ENCODE data around the gene RALGPS2. TPM values are rescaled to one million over a fixed set of nuclear protein-coding genes. Genes with fewer than 3 reads are reported as not detected.

RALGPS2 gene
- total and polyA plus RNA-seq, 2 of the 13 experiments (the other 11 are each of a cell fraction or from before 2014, with no cell fraction given) = 15.6 to 36.0 TPM

DNA sequence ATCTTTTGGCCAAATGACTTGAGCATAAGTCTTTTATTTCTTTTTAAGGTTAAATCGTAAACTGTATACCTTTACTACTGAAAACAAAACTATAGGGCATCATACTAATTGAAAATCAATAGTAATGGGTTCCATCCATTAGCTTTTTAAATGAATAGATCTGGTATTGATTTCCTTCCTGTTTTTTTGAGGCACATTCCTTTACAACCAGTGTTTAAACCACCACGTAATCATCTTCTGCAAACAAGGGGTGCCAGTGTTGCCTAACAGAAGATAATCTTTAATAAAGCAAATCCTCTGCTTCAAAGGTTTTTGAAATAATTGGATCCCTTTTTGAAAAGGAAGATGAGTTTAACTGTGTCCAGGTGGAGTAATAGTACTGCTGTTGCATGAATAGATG lies 194.5 kb downstream of the RALGPS2 start (continued):
- TF ChIP-seq, protein P1, sequence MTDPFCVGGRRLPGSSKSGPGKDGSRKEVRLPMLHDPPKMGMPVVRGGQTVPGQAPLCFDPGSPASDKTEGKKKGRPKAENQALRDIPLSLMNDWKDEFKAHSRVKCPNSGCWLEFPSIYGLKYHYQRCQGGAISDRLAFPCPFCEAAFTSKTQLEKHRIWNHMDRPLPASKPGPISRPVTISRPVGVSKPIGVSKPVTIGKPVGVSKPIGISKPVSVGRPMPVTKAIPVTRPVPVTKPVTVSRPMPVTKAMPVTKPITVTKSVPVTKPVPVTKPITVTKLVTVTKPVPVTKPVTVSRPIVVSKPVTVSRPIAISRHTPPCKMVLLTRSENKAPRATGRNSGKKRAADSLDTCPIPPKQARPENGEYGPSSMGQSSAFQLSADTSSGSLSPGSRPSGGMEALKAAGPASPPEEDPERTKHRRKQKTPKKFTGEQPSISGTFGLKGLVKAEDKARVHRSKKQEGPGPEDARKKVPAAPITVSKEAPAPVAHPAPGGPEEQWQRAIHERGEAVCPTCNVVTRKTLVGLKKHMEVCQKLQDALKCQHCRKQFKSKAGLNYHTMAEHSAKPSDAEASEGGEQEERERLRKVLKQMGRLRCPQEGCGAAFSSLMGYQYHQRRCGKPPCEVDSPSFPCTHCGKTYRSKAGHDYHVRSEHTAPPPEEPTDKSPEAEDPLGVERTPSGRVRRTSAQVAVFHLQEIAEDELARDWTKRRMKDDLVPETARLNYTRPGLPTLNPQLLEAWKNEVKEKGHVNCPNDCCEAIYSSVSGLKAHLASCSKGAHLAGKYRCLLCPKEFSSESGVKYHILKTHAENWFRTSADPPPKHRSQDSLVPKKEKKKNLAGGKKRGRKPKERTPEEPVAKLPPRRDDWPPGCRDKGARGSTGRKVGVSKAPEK (CRISPR knock-in tag; IDR thresholded peaks at IDR 0.05; ENCODE audit: borderline replicate concordance) = no peak
- TF ChIP-seq, protein P2, sequence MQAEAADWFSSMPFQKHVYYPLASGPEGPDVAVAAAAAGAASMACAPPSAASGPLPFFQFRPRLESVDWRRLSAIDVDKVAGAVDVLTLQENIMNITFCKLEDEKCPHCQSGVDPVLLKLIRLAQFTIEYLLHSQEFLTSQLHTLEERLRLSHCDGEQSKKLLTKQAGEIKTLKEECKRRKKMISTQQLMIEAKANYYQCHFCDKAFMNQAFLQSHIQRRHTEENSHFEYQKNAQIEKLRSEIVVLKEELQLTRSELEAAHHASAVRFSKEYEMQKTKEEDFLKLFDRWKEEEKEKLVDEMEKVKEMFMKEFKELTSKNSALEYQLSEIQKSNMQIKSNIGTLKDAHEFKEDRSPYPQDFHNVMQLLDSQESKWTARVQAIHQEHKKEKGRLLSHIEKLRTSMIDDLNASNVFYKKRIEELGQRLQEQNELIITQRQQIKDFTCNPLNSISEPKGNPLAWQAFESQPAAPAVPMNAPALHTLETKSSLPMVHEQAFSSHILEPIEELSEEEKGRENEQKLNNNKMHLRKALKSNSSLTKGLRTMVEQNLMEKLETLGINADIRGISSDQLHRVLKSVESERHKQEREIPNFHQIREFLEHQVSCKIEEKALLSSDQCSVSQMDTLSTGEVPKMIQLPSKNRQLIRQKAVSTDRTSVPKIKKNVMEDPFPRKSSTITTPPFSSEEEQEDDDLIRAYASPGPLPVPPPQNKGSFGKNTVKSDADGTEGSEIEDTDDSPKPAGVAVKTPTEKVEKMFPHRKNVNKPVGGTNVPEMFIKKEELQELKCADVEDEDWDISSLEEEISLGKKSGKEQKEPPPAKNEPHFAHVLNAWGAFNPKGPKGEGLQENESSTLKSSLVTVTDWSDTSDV (CRISPR knock-in tag; IDR thresholded peaks at IDR 0.05) = no peak
- no peak for TF ChIP-seq SOX6 (IDR thresholded peaks at IDR 0.05)
- TF ChIP-seq SOX6 (CRISPR knock-in tag; IDR thresholded peaks at IDR 0.05) = peak; percentile 91
- no peak for TF ChIP-seq HNRNPH1 (optimal IDR thresholded peaks at IDR 0.05; ENCODE audit: low read depth, low read length)
- TF ChIP-seq, protein P3, sequence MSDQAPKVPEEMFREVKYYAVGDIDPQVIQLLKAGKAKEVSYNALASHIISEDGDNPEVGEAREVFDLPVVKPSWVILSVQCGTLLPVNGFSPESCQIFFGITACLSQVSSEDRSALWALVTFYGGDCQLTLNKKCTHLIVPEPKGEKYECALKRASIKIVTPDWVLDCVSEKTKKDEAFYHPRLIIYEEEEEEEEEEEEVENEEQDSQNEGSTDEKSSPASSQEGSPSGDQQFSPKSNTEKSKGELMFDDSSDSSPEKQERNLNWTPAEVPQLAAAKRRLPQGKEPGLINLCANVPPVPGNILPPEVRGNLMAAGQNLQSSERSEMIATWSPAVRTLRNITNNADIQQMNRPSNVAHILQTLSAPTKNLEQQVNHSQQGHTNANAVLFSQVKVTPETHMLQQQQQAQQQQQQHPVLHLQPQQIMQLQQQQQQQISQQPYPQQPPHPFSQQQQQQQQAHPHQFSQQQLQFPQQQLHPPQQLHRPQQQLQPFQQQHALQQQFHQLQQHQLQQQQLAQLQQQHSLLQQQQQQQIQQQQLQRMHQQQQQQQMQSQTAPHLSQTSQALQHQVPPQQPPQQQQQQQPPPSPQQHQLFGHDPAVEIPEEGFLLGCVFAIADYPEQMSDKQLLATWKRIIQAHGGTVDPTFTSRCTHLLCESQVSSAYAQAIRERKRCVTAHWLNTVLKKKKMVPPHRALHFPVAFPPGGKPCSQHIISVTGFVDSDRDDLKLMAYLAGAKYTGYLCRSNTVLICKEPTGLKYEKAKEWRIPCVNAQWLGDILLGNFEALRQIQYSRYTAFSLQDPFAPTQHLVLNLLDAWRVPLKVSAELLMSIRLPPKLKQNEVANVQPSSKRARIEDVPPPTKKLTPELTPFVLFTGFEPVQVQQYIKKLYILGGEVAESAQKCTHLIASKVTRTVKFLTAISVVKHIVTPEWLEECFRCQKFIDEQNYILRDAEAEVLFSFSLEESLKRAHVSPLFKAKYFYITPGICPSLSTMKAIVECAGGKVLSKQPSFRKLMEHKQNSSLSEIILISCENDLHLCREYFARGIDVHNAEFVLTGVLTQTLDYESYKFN (CRISPR knock-in tag; conservative IDR thresholded peaks at IDR 0.05) = peak; percentile 86
- no peak for TF ChIP-seq NFE2L1 (CRISPR knock-in tag; IDR thresholded peaks at IDR 0.05; ENCODE audit: borderline replicate concordance)
- no peak for TF ChIP-seq RFX1 (IDR thresholded peaks at IDR 0.05)
- no peak for TF ChIP-seq ZNF607 (CRISPR knock-in tag; IDR thresholded peaks at IDR 0.05; ENCODE audit: borderline replicate concordance)
- no peak for TF ChIP-seq NFYC (CRISPR knock-in tag; IDR thresholded peaks at IDR 0.05)
- TF ChIP-seq GABPA (IDR thresholded peaks at IDR 0.05; ENCODE audit: low read depth, low read length) = no peak
- TF ChIP-seq GABPA (CRISPR knock-in tag; IDR thresholded peaks at IDR 0.05; ENCODE audit: low read depth) = no peak
- no peak for TF ChIP-seq SRSF4 (IDR thresholded peaks at IDR 0.05; ENCODE audit: low read depth, low read length, poor library complexity, severe bottlenecking)
- TF ChIP-seq SOX5 (CRISPR knock-in tag; IDR thresholded peaks at IDR 0.05; ENCODE audit: borderline replicate concordance) = peak; percentile 87; the same call in 1 of the 2 replicates
- TF ChIP-seq SYNCRIP (IDR thresholded peaks at IDR 0.05; ENCODE audit: insufficient read depth, low read depth, low read length) = no peak
- TF ChIP-seq, protein P4, sequence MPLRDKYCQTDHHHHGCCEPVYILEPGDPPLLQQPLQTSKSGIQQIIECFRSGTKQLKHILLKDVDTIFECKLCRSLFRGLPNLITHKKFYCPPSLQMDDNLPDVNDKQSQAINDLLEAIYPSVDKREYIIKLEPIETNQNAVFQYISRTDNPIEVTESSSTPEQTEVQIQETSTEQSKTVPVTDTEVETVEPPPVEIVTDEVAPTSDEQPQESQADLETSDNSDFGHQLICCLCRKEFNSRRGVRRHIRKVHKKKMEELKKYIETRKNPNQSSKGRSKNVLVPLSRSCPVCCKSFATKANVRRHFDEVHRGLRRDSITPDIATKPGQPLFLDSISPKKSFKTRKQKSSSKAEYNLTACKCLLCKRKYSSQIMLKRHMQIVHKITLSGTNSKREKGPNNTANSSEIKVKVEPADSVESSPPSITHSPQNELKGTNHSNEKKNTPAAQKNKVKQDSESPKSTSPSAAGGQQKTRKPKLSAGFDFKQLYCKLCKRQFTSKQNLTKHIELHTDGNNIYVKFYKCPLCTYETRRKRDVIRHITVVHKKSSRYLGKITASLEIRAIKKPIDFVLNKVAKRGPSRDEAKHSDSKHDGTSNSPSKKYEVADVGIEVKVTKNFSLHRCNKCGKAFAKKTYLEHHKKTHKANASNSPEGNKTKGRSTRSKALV (CRISPR knock-in tag; IDR thresholded peaks at IDR 0.05) = no peak
- TF ChIP-seq, protein P5, sequence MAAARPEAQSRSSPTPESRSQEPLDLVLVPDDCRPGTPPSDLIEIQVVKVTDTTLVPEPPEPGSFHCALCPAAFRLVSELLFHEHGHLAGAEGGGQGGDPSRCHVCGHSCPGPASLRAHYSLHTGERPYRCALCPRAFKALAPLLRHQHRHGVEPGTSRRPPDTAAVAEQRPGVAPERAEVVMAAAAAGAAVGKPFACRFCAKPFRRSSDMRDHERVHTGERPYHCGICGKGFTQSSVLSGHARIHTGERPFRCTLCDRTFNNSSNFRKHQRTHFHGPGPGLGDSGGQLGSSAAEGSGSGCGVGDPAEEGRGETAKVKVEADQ (CRISPR knock-in tag; IDR thresholded peaks at IDR 0.05; ENCODE audit: borderline replicate concordance) = no peak

Measured in HepG2 (cell line).